Measurements from ENCODE around the gene POU6F2. TPM values are rescaled to one million over a fixed set of nuclear protein-coding genes. Genes with fewer than 3 reads are reported as not detected.

The POU6F2 gene
- polyA plus RNA-seq, 1 donor: 0.18 TPM

DNA sequence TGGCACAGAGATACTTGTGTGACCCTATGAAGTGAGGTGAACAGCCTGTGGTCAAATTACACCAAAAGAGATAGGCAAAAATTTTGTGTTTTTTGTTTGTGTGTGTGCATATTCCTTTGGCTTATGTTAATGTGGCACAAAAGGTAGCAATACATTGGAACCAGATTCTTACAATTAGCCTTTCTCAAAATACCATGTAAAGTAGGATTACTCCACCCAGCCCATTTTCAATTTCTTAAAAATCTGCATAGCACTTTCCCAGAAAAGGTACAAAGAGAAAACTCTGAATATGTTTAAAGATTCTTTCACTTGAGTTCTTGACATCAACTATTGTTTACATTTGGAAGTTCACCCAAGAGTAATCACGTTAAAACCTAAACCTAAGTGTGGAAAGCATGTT is 431.2 kb downstream of the POU6F2 start:
- no peak for DNase-seq

DNA sequence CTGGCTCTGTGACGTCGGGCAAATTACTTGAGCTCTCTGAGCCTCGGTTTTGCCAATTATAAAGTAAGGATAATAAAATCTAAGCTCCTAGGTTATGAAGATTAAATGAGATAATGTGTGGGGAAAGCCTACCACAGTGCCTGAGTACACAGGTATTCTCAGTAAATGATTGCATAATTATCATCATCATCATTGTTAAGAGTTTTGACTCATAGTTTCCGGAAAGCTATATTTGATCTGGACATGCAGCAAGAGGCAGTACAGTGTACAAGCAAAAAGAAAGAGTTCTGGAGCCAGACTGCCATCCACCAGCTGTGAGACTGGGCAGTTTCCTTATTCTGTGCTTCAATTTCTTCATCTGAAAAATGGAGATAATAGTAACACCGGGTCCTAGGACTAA is 432.9 kb downstream of the POU6F2 start:
- no peak for DNase-seq

DNA sequence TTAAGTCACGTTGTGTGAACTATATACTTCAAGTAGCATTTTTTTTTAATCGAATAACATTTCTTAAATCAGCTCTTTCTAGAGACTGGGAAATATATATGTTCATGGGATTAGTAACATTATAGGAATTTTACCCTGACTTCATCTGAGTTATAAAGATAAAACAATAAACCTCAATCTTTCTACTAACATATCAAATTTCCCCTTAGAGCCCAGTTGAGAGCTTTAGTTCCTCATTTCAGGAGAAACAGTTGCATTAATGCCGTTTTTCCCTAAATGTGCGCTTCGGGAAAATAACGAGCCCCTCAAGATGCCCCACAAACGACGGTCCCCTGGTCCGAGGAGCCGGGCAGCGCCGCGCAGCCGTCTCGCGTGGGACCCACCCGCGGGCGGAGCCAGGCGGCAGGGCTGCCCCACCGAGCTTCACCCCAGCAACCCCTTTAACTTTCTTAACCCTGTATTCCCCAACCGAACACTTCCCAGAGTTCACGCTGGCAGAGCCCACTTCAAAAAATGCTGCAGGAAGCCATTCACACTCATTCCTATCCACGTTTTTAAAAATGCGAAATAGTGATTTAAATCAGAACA is 436.0 kb downstream of the POU6F2 start:
- no peak for DNase-seq

DNA sequence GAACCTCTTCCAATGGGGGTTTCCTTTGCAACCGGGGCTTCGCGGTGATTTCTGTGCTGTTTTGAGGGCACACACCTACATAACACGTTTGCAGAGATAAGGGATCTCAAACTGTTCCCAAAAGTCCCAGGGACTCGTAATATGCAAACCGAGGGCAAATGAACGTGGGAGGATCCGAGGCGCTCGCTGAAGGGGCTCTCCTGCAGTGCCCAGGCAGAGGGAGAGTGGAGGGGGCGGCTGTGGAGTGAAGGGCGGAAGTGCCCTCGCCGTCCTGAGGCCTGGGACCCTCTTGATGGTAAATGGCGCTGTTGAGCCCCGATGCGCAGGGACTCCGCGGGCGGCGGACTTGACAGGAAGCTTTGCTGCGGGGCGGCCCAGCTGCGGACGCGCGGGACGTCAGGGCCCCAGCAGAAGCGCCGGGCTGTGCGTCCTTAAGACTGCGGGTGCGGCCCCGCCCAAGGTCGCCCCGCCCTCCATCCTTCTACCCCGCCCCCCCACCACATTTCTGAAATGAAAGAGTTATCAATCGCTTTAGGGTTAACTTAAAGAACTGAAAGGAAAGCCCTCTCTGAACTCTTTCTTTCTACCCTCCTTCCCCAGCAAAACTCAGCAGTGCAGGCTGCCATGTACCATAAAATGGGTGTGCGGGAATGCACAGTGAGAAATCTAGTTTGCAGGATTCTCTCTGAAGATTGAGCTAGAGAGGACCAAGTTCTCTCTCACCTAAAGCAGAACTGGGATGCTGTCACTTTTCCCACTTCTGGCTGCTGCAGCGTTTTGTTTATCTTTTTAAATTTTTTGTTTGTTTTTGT is 436.7 kb downstream of the POU6F2 start:
- peak; percentile 40 for DNase-seq

DNA sequence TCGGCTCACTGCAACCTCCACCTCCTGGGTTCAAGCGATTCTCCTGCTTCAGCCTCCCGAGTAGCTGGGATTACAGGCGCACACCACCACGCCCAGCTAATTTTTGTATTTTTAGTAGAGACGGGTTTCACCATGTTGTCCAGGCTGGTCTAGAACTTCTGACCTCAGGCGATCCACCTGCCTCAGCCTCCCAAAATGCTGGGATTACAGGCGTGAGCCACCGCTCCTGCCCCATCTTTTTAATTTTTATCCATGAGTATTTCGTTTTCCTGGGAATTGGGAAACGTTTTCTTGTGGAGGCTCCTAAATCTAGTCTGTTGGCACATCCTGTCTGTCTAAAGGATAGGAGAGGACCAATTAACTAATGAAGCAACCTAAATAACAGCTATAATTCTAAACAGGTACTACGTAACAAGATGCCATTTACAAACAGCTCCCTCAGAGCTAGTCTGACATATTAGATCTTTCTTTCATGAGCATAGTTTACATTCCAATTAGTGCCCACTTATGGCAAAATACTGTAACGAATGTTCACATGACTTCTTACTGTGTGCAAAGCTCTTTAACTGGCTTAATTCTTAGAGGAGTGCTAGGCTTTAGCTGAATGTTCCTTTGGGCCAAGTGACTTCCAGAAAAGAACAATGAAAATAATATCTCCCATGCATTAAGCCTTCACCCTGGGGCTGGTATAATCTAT is 437.5 kb downstream of the POU6F2 start:
- no peak for DNase-seq

DNA sequence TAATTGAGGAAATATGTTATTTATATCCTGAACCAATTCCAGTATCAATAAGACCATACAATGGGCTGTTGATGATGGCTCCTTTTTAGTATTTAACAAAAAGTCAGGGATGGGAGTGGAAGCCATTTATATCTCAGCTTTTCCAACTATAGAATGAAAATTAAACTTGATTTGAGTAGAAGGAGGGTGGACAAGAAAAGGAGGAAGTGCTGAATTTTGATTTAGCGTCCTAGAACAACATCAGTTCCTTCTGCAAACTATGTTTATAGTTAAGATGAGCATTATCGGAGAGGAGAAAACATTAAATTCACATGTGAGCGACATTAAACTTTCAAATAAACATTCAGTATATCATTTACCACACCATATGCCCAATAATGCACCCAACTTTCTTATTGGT is 439.2 kb downstream of the POU6F2 start:
- DNase-seq: no peak

DNA sequence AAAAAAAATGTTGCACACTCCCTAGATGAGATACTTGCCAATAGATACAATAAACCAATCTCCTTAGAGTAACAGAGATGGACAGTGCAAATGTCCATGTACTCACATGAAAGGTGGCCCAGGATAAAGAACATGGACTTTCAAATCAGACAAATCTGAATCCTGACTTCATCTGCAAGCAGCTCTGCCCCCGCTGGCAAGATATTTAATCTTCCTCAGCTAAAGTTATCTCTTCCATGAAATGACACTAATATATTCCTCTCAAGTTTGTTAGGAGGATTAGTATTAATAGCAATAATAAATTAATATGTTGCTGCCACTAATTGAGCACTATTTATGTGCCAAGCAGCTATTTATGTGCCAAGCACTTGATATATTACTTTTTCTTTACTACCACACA is 439.9 kb downstream of the POU6F2 start:
- DNase-seq: no peak

DNA sequence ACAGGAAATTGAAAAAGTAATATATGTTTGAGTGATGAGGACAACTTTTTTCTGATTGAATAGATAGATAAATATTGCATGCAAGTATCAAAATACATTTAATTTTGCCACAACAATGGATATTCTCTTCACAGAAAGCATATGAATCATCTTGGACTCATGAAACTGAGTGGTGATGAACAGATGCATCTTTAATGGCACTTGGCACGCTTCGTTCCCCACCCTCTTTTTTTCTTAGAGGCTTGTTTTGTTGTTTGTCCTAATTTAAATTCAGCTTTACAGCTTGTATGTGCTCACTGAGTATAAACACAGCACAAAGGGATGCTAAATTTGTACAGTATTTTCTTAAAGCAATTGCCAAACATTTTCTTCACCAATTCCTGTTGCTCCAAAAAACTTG is 443.5 kb downstream of the POU6F2 start:
- DNase-seq: no peak

DNA sequence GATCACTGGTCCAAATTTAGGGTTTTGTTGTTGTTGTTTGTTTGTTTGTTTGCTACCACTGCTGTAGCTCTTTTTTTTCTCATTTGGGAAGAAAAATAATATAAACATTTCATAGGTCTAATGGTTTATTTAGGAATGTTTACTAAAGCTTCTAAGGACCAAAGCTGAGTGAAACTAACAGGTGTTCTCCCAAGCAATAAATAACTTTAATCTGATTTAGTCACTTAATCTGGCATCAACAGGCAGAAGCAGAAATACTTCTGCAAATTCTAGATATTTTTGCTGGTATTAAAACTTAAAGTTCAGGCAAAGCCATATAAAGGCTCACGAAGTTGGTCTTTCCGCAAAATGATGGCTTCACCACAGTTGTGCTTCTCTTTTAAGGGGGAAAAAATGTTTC is 444.0 kb downstream of the POU6F2 start:
- no peak for DNase-seq

DNA sequence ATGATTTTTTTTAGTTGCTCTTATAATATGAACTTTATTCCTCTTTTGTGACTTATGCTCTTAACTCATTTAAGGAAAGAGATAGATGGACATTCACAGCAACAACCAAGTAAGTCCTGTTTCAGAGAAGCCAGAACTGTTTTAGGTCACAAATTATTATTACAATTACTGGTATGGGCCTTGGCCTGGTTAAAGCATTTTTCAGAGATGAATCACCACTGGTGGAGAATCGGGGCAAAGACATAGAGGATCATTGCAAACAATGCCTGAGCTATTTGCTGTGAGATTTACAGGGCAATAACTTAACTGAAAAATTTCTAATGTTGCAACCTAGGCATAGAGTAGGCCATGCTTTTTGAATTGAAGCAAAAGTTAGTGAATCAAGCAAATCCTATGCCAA is 450.5 kb downstream of the POU6F2 start:
- no peak for DNase-seq

DNA sequence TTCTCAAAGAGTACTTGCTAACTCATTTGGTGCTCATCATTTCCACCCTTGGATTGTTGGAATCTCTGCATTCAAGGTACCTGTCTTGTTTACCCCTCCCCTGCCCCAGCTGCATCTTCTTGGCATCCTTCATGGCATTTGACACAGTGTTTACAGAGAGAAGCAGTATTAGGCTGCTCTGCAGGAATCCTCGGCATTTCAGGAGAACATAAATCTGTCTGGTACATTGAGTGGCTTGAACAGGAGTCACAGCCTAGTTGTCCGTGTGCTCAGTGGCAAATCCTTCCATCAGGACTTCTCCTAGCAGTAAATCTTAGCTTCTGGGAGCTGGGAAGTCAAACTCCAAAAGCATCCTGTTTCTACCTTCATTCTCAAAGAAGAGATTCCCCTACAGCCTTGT is 451.7 kb downstream of the POU6F2 start:
- DNase-seq: no peak

DNA sequence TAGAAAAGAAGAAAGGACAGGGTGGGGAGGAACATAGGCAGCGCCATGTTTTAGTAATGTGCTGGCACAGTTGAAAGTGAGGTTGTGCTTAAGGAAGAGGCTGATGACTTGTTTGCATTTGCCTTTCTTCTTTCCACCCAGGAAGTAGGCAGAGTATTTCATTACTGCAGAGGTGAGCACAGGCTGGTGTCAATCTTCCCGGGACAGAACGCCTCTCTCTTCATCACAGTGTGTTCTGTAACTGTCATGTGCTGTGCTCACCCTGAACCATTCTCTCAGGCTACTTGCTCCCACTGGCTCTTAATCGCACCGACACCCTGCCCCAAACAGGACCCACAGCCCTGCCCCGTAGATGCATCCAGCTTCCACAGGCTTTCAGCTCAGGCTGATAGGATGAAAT is 452.7 kb downstream of the POU6F2 start:
- DNase-seq: no peak

DNA sequence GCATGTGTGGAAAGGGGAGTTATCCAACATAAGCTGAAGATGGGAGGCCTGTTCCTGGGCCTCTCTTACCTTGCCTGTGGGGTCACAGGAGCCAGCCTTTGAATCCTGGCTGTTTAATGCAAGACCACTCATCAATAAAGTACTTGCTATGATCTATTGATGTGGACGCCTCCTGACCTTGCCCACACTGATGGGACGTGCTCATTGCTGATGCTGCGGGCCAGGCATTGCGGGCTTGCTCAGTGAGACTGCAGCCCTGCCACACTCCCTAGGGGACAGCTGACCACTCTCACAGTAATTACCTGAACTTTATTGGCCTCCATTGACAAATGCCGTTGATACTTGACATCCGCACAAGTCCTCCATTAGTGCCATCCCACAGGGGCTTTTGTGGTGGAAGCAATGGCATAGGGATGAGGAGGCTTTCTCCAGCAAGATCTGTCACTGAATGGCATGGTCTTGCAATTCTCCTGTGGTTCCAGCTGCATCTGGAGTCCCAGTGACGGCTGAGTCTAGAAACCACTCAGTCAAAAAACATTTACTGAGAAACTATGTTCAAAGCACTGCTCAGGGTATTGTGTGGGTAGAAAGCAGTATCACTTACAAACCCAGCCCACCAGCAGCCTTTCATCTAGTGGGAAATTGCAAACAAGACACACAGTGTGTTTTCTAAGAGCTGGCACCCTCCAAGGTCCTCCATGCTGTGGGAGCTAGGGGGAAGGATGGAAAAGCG is 453.4 kb downstream of the POU6F2 start:
- DNase-seq: no peak

DNA sequence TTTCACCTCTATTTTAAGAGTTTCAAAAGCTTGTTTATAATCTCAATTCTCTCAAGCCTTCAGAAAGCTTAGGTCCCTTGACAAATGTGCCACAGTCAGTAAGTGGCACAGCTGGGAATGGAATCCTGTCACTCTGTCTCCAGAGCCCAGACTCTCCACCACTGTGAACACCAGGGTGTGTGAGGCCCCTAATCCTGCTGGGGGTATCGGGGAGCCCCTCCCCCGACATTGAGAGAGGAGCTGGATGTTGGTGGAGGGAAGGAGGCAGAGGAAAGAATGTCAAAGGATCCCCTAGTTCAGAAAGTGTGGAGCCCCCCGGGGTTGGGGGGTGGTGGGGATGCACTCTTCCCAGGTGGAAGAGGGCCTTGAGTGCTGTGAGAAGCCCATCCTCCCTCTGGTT is 454.7 kb downstream of the POU6F2 start:
- DNase-seq: no peak

DNA sequence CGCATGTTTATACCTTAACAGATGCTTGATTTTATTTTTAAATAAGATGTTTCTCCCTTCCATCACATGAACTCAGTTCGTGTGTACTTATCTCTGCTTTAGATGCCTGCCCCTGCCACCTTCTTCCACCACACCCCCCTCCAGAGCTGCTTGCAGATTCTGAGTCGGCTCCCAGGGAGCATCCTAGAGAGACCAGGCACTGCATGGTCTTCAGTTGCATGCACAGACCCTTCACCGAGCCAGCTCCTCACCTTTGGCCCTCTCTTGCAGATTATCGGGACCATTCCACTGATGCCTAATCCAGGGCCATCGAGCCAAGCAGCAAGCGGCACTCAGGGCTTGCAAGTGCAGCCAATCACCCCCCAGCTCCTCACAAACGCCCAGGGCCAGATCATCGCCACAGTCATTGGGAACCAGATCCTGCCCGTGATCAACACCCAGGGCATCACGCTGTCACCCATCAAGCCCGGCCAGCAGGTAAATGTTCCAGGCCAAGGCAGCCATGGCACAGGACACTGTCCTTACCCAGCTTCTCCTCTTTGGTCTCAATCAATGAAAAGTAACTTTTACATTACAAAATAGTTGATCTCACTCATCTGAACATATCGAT is 455.2 kb downstream of the POU6F2 start:
- DNase-seq: no peak

DNA sequence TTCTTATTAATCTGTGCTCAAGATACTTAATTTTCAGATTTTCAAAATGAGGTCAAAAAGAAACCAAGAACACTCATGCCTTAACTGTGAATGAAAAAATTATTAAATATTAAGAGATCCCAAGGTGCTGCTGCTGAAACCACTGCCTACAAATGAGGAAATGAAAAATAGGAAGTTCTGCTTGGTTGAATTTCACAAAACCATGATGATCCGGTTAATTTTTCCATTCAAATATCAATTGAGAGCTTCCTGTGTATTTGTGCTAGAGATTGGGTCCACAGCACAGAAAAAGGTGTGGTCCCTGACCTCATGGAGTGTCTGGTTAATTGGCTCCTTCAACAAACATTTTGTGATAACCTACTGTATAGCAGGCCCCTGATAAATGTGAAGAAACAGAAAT is 455.8 kb downstream of the POU6F2 start:
- no peak for DNase-seq

DNA sequence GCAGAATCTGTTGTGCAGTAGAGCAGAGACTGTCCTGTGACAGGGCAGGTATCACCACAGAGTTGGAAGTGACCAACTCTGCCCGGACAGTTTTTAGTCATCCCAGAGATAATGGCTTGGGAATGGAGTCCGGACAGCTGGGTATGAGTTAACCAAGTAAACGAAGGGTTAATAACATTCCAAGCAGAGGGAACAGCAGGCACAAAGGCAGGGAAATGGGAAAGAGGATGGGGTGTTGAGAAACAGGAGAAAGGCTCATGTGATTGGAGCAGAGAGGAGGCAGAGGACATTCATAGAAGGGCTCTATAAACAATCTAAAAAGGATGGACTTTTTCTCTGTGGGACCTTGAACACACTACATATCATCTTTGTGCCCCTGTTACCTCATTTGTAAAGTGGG is 456.3 kb downstream of the POU6F2 start:
- DNase-seq: no peak

DNA sequence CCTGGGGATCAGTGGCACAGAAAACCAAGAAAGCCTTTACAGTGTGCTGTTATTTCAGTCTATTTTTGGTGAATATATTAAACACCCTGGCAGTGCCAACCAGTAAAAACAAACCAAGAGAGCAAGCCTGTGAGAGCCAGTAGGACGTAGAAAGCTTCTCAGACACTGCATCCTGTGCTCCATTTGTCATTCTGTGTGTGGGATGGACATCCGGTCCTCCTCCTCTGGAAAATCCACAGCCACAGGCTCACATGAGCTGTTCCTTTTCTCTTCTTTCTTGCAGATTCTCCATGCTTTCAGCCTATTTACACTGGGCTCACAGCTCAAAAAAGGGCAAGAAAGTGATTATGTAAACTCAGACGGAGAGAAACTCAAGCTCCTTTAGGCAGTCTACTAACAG is 468.8 kb downstream of the POU6F2 start:
- DNase-seq: no peak

DNA sequence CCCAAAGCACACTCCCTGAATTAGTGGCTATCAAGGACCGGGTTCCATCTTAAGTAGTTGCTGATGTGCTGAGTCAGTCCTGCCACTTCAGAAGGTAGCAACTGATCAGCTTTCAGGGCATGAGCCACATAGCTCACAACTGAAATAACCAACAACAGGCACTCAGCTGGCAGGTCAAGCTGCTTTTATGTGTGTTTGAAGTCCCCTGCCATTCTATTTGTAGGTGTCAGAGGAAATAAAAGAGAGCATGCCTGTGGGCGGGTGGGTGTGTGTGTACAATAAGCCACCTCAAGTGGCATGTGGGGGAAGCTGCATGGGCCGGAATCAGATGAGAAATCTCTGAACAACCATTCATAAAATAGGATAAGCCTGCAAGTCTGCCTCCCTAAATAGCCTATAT is 474.2 kb downstream of the POU6F2 start:
- no peak for DNase-seq

DNA sequence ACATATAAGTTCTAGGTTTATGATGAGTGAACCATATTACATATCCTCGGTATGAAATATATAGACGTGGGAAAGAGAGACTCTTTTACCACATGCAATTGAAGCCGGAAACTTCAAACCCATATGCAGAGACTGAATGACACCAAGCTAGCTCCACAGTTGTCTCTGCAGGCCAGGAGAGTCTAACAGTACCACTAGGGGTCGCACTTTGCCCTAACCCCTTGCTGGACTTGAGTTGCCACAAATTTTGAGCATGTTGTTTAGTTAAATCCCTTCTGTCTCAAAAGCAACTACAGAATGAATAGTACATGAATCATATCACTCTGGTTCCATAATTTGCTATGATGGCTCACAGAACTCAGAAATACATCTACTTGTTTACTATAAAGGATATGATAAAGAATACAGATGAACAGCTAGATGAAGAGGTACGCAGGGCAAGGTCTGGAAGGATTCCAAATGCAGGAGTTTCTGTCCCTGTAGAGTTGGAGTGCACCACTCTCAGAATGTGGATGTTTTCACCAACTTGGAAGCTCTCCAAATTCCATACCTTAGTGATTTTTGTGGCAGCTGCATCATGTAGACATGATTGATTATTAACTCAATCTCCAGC is 476.1 kb downstream of the POU6F2 start:
- DNase-seq: no peak

DNA sequence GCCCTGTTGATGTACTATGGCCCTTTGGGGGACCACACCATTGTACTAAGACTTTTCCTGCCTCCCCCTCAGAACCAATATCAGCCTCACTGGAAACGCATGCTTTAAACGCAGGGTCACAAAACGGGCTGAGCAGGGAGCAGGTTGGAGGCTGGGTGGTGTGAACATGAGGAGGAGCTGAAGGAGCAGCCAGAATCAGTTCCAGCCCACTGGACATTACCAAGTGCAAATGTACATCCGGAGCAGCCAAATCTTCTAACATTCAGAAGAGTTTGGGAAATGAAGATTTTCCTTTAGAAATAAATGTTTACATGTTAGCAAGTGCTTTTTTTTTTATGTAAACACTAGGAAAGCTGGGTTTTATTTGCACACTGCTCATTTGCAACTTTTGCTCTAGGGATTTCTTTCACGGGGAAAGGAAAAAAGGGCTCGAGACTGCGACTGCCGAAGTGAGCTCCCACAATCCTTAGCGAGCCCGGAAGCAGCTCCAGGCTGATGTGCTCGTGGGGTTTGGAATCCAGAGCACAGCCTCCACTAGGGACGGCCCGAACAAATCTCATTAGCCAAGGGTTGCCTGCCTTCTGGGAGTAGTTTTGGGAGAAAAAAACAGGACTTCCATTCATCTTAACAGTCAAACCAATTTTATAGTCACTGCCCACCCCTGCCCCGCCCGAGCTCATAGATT is 480.5 kb downstream of the POU6F2 start:
- DNase-seq: no peak

DNA sequence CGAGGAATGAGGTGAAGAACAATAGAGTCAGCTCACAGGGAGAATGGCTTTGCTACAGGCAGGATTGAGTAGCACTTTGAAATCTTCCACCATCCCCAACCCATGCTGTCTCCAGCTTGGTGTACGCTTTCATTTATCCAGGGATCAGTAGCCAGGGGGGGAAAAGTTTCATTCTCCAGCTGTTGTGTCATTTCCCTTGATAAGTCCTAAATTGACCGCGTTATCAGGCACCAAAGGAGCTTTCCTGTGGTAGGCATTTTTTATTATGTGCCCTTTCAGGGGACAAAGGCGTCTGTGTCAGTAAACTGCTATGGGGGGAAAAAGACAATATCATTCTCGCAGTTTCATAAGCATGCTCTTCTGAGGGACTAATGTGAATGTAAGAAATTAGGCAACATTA is 481.9 kb downstream of the POU6F2 start:
- DNase-seq: no peak

Data from hindlimb muscle (tissue), 1 donor.